ENCODE measurements around the gene GNAQ.

DNA sequence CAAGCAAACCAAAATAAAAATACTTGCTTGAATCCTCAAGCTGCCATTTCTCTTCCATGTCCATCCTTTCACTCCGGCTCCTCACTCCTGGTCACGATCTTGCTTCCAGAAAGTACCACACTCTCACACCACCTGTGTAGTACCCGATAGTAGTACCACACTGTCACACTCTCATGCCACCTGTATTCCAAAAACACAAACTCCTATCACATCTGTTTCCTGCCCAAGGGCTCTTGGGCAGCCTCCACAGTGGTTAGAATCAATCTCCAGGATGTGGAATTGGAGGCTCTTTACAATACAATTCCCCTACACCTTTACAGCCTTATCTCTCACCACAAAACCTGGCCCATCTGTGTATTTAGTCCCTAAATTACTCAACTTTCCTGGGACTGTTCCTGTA, 130.6 kb downstream of the GNAQ start:
- TF ChIP-seq POLR2A (IDR thresholded peaks at IDR 0.05) (no peak), POLR2AphosphoS5 (IDR thresholded peaks at IDR 0.05) (no peak), EP300 (IDR thresholded peaks at IDR 0.05) (no peak)
- TF ChIP-seq, protein P1, sequence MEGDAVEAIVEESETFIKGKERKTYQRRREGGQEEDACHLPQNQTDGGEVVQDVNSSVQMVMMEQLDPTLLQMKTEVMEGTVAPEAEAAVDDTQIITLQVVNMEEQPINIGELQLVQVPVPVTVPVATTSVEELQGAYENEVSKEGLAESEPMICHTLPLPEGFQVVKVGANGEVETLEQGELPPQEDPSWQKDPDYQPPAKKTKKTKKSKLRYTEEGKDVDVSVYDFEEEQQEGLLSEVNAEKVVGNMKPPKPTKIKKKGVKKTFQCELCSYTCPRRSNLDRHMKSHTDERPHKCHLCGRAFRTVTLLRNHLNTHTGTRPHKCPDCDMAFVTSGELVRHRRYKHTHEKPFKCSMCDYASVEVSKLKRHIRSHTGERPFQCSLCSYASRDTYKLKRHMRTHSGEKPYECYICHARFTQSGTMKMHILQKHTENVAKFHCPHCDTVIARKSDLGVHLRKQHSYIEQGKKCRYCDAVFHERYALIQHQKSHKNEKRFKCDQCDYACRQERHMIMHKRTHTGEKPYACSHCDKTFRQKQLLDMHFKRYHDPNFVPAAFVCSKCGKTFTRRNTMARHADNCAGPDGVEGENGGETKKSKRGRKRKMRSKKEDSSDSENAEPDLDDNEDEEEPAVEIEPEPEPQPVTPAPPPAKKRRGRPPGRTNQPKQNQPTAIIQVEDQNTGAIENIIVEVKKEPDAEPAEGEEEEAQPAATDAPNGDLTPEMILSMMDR (IDR thresholded peaks at IDR 0.05) = no peak
